Upper lobe of right lung (tissue), 1 donor: ENCODE results near the gene MMP2. TPM values are rescaled to one million over a fixed set of nuclear protein-coding genes. Genes with fewer than 3 reads are reported as not detected.

Experiments used
- ATAC-seq: fragments of 200-7000 bp; cut with Tn5 transposase; one replicate; pipeline ENCODE4 v1.9.1; 2020; ENCODE audit warnings: mild to moderate bottlenecking, moderate library complexity
- DNase-seq: peaks from one replicate; pipeline ENCODE4 v3.0.0-alpha.2; 2020
- H3K27ac ChIP-seq: fragments of 200-600 bp; one replicate; pipeline ENCODE4 v1.8.0; 2022
- H3K27me3 ChIP-seq: fragments of 200-600 bp; one replicate; pipeline ENCODE4 v1.8.0; 2022; ENCODE audit warnings: mild to moderate bottlenecking
- H3K36me3 ChIP-seq: fragments of 200-600 bp; one replicate; pipeline ENCODE4 v1.8.0; 2022
- H3K4me1 ChIP-seq: fragments of 200-600 bp; one replicate; pipeline ENCODE4 v1.8.0; 2022
- H3K4me3 ChIP-seq: fragments of 200-600 bp; one replicate; pipeline ENCODE4 v1.8.0; 2022; ENCODE audit warnings: mild to moderate bottlenecking
- H3K9me3 ChIP-seq: fragments of 200-600 bp; one replicate; pipeline ENCODE4 v1.8.0; 2022
- intact Hi-C: fragments of 100-400 bp; cut with DNase I; formaldehyde crosslinking; loops from one replicate; pipeline ENCODE4 v1.11.0; 2022
- total RNA-seq: library from RNA; stranded (reverse); fragmentation: NEBNext Ultra II Directional; extraction: Animal tissue kit (Norgen Biotek cat#: 25700); gene quantifications from one replicate; pipeline ENCODE4 v1.2.1, GENCODE V29; 2021
- TF ChIP-seq, protein P1 (sequence below): fragments of 200-600 bp; IDR thresholded peaks from one replicate; pipeline ENCODE4 v1.8.0; 2022; ENCODE audit warnings: antibody characterized with exemption
- donor health status: DM: no; HTN: yes; CAD: no; lungs with severe emphysema.

Gene MMP2
- total RNA-seq, 1 donor from 2014 or later = 353 TPM

DNA sequence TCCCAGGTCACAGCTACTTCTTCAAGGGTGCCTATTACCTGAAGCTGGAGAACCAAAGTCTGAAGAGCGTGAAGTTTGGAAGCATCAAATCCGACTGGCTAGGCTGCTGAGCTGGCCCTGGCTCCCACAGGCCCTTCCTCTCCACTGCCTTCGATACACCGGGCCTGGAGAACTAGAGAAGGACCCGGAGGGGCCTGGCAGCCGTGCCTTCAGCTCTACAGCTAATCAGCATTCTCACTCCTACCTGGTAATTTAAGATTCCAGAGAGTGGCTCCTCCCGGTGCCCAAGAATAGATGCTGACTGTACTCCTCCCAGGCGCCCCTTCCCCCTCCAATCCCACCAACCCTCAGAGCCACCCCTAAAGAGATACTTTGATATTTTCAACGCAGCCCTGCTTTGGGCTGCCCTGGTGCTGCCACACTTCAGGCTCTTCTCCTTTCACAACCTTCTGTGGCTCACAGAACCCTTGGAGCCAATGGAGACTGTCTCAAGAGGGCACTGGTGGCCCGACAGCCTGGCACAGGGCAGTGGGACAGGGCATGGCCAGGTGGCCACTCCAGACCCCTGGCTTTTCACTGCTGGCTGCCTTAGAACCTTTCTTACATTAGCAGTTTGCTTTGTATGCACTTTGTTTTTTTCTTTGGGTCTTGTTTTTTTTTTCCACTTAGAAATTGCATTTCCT lies 26.5 kb downstream of the MMP2 start:
- intact Hi-C loops = no loop called here
- Histone ChIP-seq H3K4me1 (peaks cover 23% of the 10 kb centered on the region), H3K36me3 (peaks cover 14% of the 10 kb centered on the region), H3K27me3 (no peaks in the 10 kb centered on the region), H3K27ac (no peak overlapping the region), H3K4me3 (no peak overlapping the region), H3K9me3 (no peaks in the 10 kb centered on the region)
- no peak for DNase-seq
- ATAC-seq = no peak
- TF ChIP-seq, protein P1, sequence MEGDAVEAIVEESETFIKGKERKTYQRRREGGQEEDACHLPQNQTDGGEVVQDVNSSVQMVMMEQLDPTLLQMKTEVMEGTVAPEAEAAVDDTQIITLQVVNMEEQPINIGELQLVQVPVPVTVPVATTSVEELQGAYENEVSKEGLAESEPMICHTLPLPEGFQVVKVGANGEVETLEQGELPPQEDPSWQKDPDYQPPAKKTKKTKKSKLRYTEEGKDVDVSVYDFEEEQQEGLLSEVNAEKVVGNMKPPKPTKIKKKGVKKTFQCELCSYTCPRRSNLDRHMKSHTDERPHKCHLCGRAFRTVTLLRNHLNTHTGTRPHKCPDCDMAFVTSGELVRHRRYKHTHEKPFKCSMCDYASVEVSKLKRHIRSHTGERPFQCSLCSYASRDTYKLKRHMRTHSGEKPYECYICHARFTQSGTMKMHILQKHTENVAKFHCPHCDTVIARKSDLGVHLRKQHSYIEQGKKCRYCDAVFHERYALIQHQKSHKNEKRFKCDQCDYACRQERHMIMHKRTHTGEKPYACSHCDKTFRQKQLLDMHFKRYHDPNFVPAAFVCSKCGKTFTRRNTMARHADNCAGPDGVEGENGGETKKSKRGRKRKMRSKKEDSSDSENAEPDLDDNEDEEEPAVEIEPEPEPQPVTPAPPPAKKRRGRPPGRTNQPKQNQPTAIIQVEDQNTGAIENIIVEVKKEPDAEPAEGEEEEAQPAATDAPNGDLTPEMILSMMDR = no peak

DNA sequence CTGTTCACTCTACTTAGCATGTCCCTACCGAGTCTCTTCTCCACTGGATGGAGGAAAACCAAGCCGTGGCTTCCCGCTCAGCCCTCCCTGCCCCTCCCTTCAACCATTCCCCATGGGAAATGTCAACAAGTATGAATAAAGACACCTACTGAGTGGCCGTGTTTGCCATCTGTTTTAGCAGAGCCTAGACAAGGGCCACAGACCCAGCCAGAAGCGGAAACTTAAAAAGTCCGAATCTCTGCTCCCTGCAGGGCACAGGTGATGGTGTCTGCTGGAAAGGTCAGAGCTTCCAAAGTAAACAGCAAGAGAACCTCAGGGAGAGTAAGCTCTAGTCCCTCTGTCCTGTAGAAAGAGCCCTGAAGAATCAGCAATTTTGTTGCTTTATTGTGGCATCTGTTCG lies 27.1 kb downstream of the MMP2 start:
- peaks cover 14% of the 10 kb centered on the region for H3K36me3 ChIP-seq
- no peaks in the 10 kb centered on the region for H3K27me3 ChIP-seq
- peaks cover 17% of the 10 kb centered on the region for H3K4me1 ChIP-seq
- H3K27ac ChIP-seq = no peak overlapping the region
- DNase-seq (no peak), ATAC-seq (no peak)
- TF ChIP-seq, protein P1 = no peak
- H3K4me3 ChIP-seq = no peak overlapping the region
- intact Hi-C loops = no loop called here
- H3K9me3 ChIP-seq = no peaks in the 10 kb centered on the region

DNA sequence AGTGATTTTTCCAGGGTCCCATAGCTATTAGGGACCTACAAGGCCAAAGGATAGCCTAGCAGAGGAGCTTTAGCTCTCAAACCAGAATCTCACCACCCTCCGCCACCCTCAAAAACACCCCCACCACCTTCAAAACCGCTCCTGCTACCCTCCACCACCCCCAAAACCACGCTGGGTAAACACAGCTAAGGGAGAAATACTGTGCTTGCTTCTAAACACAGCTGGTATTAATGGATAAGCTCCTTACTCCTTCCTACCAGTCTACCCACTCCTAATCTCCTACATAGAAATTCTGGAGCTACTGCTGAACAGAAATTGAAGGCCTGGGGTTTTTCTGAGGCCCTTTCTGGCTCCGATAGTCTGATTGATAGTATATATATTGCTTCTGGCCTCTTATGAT lies 27.7 kb downstream of the MMP2 start:
- H3K36me3 ChIP-seq = peaks cover 14% of the 10 kb centered on the region
- H3K27me3 ChIP-seq = no peaks in the 10 kb centered on the region
- intact Hi-C loops = no loop called here
- DNase-seq (no peak), ATAC-seq (no peak)
- peaks cover 17% of the 10 kb centered on the region for H3K4me1 ChIP-seq
- no peak overlapping the region for H3K4me3 ChIP-seq
- TF ChIP-seq, protein P1 = no peak
- H3K27ac ChIP-seq = no peak overlapping the region
- H3K9me3 ChIP-seq = no peaks in the 10 kb centered on the region

DNA sequence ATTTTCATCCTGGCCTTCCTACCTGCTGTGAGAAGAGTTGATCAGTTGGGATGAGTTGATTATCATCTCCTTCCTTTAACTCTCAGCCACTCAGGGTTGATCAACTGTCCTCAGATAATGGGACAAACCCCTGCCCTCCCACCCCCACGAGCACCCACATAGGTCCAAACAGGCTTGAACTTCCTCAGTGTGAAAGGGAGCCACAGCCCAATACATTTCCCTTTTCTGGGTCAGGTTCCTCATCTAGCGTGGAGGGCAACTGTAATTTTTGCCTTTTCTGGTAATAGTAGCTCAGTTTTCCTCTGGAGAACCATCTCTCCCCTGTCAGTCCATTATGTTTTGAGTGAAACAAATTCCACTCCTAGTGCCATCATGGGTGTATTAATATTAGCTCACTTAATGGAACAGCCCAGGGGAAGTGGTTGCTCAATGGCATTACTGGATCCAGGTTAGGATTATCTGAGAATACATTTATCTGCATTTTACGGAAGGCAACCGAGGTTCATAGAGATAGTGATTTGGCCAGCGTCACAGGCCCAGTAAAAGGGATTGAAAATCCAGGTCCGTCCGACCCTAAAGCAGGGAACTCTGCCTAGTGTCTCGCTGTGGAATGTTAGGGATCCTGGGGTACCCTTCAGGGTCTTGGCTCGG lies 29.4 kb downstream of the MMP2 start:
- intact Hi-C loops = no loop called here
- H3K4me3 ChIP-seq = peak overlapping the region; percentile 66
- TF ChIP-seq, protein P1 = no peak
- peaks cover 6% of the 10 kb centered on the region for H3K9me3 ChIP-seq
- H3K27ac ChIP-seq = peak overlapping the region; percentile 81
- H3K27me3 ChIP-seq = no peaks in the 10 kb centered on the region
- peaks cover 6% of the 10 kb centered on the region for H3K4me1 ChIP-seq
- DNase-seq = no peak
- ATAC-seq = peak; percentile 63
- peaks cover 14% of the 10 kb centered on the region for H3K36me3 ChIP-seq

DNA sequence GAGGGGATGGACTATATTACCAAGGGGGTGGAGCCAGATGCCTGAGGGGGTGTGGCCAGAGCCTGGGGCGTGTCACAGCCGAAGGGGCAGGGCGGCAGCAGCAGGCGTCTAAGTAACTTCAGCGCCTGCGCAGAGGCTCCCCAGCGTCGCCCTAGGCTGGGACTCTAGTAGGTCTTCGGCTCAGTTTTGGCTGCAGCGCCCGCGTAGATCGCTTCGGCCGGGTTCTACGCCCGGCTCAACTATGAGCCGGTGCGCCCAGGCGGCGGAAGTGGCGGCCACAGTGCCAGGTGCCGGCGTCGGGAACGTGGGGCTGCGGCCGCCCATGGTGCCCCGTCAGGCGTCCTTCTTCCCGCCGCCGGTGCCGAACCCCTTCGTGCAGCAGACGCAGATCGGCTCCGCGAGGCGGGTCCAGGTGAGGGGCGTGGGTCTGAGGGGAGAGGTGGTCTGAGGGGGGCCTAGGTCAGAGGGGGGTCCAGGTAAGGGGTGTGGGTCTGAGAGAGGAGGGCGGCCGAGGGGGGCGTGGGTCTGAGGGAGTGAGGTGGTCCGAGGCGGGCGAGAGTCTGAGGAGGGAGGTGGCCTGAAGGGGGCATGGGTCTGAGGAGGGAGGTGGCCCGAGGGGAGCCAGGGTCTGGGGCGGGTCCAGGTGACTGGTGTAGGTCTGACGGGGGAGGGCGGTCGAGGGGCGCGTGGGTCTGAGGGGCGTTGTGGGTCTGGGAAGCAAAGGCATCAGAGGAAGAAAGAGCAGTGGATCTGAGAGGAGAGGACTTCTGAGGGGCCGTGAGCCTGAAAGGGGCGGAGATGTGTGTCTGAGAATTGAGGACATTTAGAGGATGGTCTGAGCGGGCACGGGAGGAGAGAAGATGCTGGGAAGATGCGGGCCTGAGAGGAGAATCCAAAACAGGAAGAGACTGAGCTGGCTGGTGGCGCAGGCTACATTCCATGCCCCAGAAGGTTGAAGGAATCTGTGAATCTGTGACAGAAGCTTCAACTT lies 30.2 kb downstream of the MMP2 start, which contains the start of gene LPCAT2:
LPCAT2 (plus strand) TSS at position 132 of the 991 bp plus-strand sequence; CDS start at position 242, 110 bp downstream.
- peak; percentile 95 for DNase-seq
- Histone ChIP-seq H3K4me3 (peak within 1 kb of the TSS; percentile 66), H3K27ac (peak within 1 kb of the TSS; percentile 81), H3K27me3 (no peaks in the 10 kb centered on the region), H3K9me3 (peaks cover 6% of the 10 kb centered on the region), H3K36me3 (peaks cover 14% of the 10 kb centered on the region), H3K4me1 (no peaks in the 10 kb centered on the region)
- intact Hi-C loops = no loop called here
- peak; percentile 98 for ATAC-seq
- TF ChIP-seq, protein P1 = no peak
